IMR-90 (cell line): Measurements from ENCODE around the gene GAL3ST2. TPM values are rescaled to one million over a fixed set of nuclear protein-coding genes. Genes with fewer than 3 reads are reported as not detected.

ENCODE experiments used
- ATAC-seq: fragments of 200-7000 bp; cut with Tn5 transposase; 2 replicates; pipeline ENCODE4 v1.9.1; 2020; ENCODE audit warnings: low read depth, mild to moderate bottlenecking, moderate library complexity
- BruUV-seq: library from RNA; stranded (reverse); fragments of 400-500 nt; replicated peaks from 2 replicates; lab custom pipeline; 2021; lab: Mats Ljungman, UMichigan
- CTCF ChIA-PET: fragments of 300-600 bp; formaldehyde crosslinking; extraction: SDS; loops from one replicate; lab custom pipeline; 2021; ENCODE audit warnings: antibody characterized with exemption; lab: Yijun Ruan, JAX
- POLR2A ChIA-PET: fragments of 300-600 bp; sonication (Branson Sonifier 250); formaldehyde crosslinking; loops from one replicate; lab custom pipeline; 2022; ENCODE audit warnings: antibody characterized with exemption; ENCODE audit not compliant: unreplicated experiment; lab: Charles Lee
- DNase-seq: peaks from one replicate; pipeline ENCODE4 v3.0.0; 2013
- H2AFZ ChIP-seq: replicated peaks from 2 replicates; pipeline ENCODE3; 2013; ENCODE audit warnings: low read length, mild to moderate bottlenecking; ENCODE audit not compliant: poor library complexity
- H2AK5ac ChIP-seq: 2 replicates; pipeline ENCODE4 v1.6.1; 2013; ENCODE audit warnings: low read depth, low read length, inconsistent platforms
- H2AK9ac ChIP-seq: replicated peaks from 2 replicates; pipeline ENCODE3; 2013; ENCODE audit warnings: mild to moderate bottlenecking, low read depth, low read length, moderate library complexity; ENCODE audit not compliant: poor library complexity
- H2BK120ac ChIP-seq: 2 replicates; pipeline ENCODE4 v1.6.1; 2013; ENCODE audit warnings: low read depth, low read length, inconsistent platforms
- H2BK15ac ChIP-seq: 3 replicates; pipeline ENCODE4 v1.6.1; 2013; ENCODE audit warnings: low read depth, low read length, inconsistent platforms
- H2BK20ac ChIP-seq: 2 replicates; pipeline ENCODE4 v1.6.1; 2013; ENCODE audit warnings: low read depth, mild to moderate bottlenecking, inconsistent platforms, low read length, moderate library complexity
- H2BK5ac ChIP-seq: 2 replicates; pipeline ENCODE4 v1.6.1; 2013; ENCODE audit warnings: mild to moderate bottlenecking, low read depth, low read length, inconsistent platforms; ENCODE audit not compliant: poor library complexity, severe bottlenecking
- H3K14ac ChIP-seq: replicated peaks from 2 replicates; pipeline ENCODE4 v1.6.1; 2013; ENCODE audit warnings: low read depth, low read length, inconsistent platforms
- H3K18ac ChIP-seq: 2 replicates; pipeline ENCODE4 v1.6.1; 2013; ENCODE audit warnings: low read depth, low read length, control low read depth
- H3K23ac ChIP-seq: 2 replicates; pipeline ENCODE4 v1.6.1; 2013; ENCODE audit warnings: low read depth, low read length, inconsistent platforms
- H3K27ac ChIP-seq: 2 replicates; pipeline ENCODE4 v1.5.1; 2013; ENCODE audit warnings: mild to moderate bottlenecking, control low read depth, low read length; ENCODE audit not compliant: insufficient read depth
- H3K27me3 ChIP-seq: 2 replicates; pipeline ENCODE4 v1.6.1; 2013; ENCODE audit warnings: low read length; ENCODE audit not compliant: control insufficient read depth, insufficient read depth
- H3K36me3 ChIP-seq: 2 replicates; pipeline ENCODE4 v1.6.1; 2013; ENCODE audit warnings: low read length, mixed read lengths; ENCODE audit not compliant: control insufficient read depth, insufficient read depth
- H3K4ac ChIP-seq: 2 replicates; pipeline ENCODE4 v1.6.1; 2013; ENCODE audit warnings: low read depth, low read length, inconsistent platforms
- H3K4me1 ChIP-seq: 2 replicates; pipeline ENCODE4 v1.6.1; 2013; ENCODE audit warnings: low read length, mixed read lengths; ENCODE audit not compliant: control insufficient read depth, insufficient read depth
- H3K4me2 ChIP-seq: 2 replicates; pipeline ENCODE4 v1.6.1; 2013; ENCODE audit warnings: low read depth, mild to moderate bottlenecking, control low read depth, low read length, moderate library complexity
- H3K4me3 ChIP-seq: 2 replicates; pipeline ENCODE4 v1.5.1; 2013; ENCODE audit warnings: low read depth, mild to moderate bottlenecking, control low read depth, low read length, moderate library complexity; ENCODE audit not compliant: insufficient read depth
- H3K56ac ChIP-seq: 2 replicates; pipeline ENCODE4 v1.6.1; 2013; ENCODE audit warnings: low read length, inconsistent platforms; ENCODE audit not compliant: insufficient read depth; ENCODE audit errors: extremely low read depth
- H3K79me1 ChIP-seq, 2 experiments: 2 replicates each; pipeline ENCODE4 v1.6.1; 2013; ENCODE audit warnings: low read length in 2 of 2, inconsistent platforms in 1 of 2, low read depth in 1 of 2
- H3K9ac ChIP-seq: 2 replicates; pipeline ENCODE4 v1.6.1; 2013; ENCODE audit warnings: low read depth, low read length, control low read depth
- H3K9me1 ChIP-seq: 2 replicates; pipeline ENCODE4 v1.6.1; 2013; ENCODE audit warnings: low read length, inconsistent platforms; ENCODE audit not compliant: insufficient read depth
- H3K9me3 ChIP-seq: 2 replicates; pipeline ENCODE4 v1.6.1; 2013; ENCODE audit warnings: low read length; ENCODE audit not compliant: control insufficient read depth, insufficient read depth
- H4K20me1 ChIP-seq: 2 replicates; pipeline ENCODE4 v1.6.1; 2013; ENCODE audit warnings: low read length, inconsistent platforms; ENCODE audit not compliant: insufficient read depth
- H4K5ac ChIP-seq: 2 replicates; pipeline ENCODE4 v1.6.1; 2013; ENCODE audit warnings: mild to moderate bottlenecking, low read depth, low read length, control low read depth
- H4K8ac ChIP-seq, 2 experiments: 2 replicates each; pipeline ENCODE4 v1.6.1; 2013; ENCODE audit warnings: low read depth in 2 of 2, low read length in 2 of 2, control low read depth in 1 of 2, inconsistent platforms in 1 of 2
- H4K91ac ChIP-seq: 2 replicates; pipeline ENCODE4 v1.6.1; 2013; ENCODE audit warnings: low read depth, low read length, inconsistent platforms; ENCODE audit not compliant: insufficient read depth
- CEBPB ChIP-seq: IDR thresholded peaks from 2 replicates; pipeline ENCODE4 v1.6.1; 2012; ENCODE audit warnings: low read depth, low read length, improper control_type of control experiment
- CHD1 ChIP-seq: IDR thresholded peaks from 2 replicates; pipeline ENCODE4 v1.6.1; 2012; ENCODE audit warnings: low read depth, low read length, improper control_type of control experiment
- ELK1 ChIP-seq: fragments of 150-350 bp; IDR thresholded peaks from 2 replicates; pipeline ENCODE4 v1.6.1; 2016; ENCODE audit warnings: low read depth, mild to moderate bottlenecking, low read length, moderate library complexity, borderline replicate concordance
- FOS ChIP-seq: fragments of 150-350 bp; IDR thresholded peaks from 2 replicates; pipeline ENCODE4 v1.6.1; 2016; ENCODE audit warnings: low read depth, low read length
- MAZ ChIP-seq: IDR thresholded peaks from 2 replicates; pipeline ENCODE4 v1.6.1; 2012; ENCODE audit warnings: low read depth, mild to moderate bottlenecking, low read length, improper control_type of control experiment, moderate library complexity, borderline replicate concordance
- NFE2L2 ChIP-seq: fragments of 150-350 bp; IDR thresholded peaks from 2 replicates; pipeline ENCODE4 v1.6.1; 2016; ENCODE audit warnings: low read depth, mild to moderate bottlenecking, low read length
- POLR2A ChIP-seq: IDR thresholded peaks from 2 replicates; pipeline ENCODE4 v1.6.1; 2012; ENCODE audit warnings: mild to moderate bottlenecking, low read depth, low read length
- RAD21 ChIP-seq: IDR thresholded peaks from 2 replicates; pipeline ENCODE4 v1.6.1; 2012; ENCODE audit warnings: low read length, improper control_type of control experiment
- RCOR1 ChIP-seq: IDR thresholded peaks from 2 replicates; pipeline ENCODE4 v1.6.1; 2012; ENCODE audit warnings: mild to moderate bottlenecking, low read length, improper control_type of control experiment; ENCODE audit not compliant: insufficient replicate concordance
- RFX5 ChIP-seq: IDR thresholded peaks from 2 replicates; pipeline ENCODE4 v1.8.0; 2012; ENCODE audit warnings: low read depth, mild to moderate bottlenecking, low read length, moderate library complexity
- SMC3 ChIP-seq: fragments of 150-350 bp; IDR thresholded peaks from 2 replicates; pipeline ENCODE4 v1.6.1; 2016; ENCODE audit warnings: low read depth, mild to moderate bottlenecking, antibody characterized with exemption, low read length, moderate library complexity
- WGBS, 2 experiments: methylation state at CpG; one replicate each; pipeline versions ENCODE4 v1.1.5 to v1.1.7; 2013; ENCODE audit warnings: missing lambda C conversion rate in 2 of 2; ENCODE audit not compliant: insufficient read length in 1 of 2; ENCODE audit errors: extremely low coverage in 2 of 2; 5-methylcytosine and 5-hydroxymethylcytosine counted together
- dilution Hi-C: fragments of 300-500 bp; cut with HindIII; formaldehyde crosslinking; loops from one replicate; pipeline ENCODE4 v1.14.3; 2018; ENCODE audit warnings: low sequenced_read_pairs; ENCODE audit not compliant: unreplicated experiment
- in situ Hi-C: fragments of 300-500 bp; cut with MboI; formaldehyde crosslinking; loops from 3 replicates; pipeline ENCODE4 v1.14.3; 2019; ENCODE audit warnings: low sequenced_read_pairs, inconsistent platforms, mixed read lengths
- intact Hi-C: fragments of 100-400 bp; cut with micrococcal nuclease; formaldehyde crosslinking; loops from 2 replicates; pipeline ENCODE4 v1.10.0; 2022
- polyA plus RNA-seq, 3 experiments: library from polyadenylated mRNA; depleted of rRNA; stranded (reverse); fragments of >200 nt; gene quantifications; 2 replicates each; pipeline ENCODE4 v1.2.3, GENCODE V29; 2012; ENCODE audit warnings: low replicate concordance in 1 of 3
- total RNA-seq: library from RNA; depleted of rRNA; stranded (reverse); fragments of >200 nt; gene quantifications from 2 replicates; pipeline ENCODE4 v1.2.3, GENCODE V29; 2012
- TF ChIP-seq, protein P1 (sequence below): fragments of 150-350 bp; IDR thresholded peaks from 2 replicates; pipeline ENCODE4 v1.6.1; 2017; ENCODE audit warnings: mild to moderate bottlenecking, antibody characterized with exemption, low read length, low read depth

The GAL3ST2 gene
- total and polyA plus RNA-seq, 2 of the 4 experiments (the other 2 are of a cell fraction): 0.07 TPM; not detected in 1

GRCh38 chr2:241814643-241815476, 38.2 kb downstream of the GAL3ST2 start:
- H3K4me1 ChIP-seq: no peaks in the 10 kb centered on the region
- H2BK5ac ChIP-seq: no peak overlapping the region
- H2AFZ ChIP-seq: no peak overlapping the region
- H3K27ac ChIP-seq: no peak overlapping the region
- ChIA-PET POLR2A (no interaction called here), CTCF (no interaction called here)
- no peak overlapping the region for H3K4me3 ChIP-seq
- no peak overlapping the region for H3K14ac ChIP-seq
- H2BK15ac ChIP-seq: no peak overlapping the region
- no peak overlapping the region for H2BK20ac ChIP-seq
- H2AK9ac ChIP-seq: no peak overlapping the region
- no peak overlapping the region for H3K4me2 ChIP-seq
- H3K9me3 ChIP-seq: no peaks in the 10 kb centered on the region
- no peaks in the 10 kb centered on the region for H3K9me1 ChIP-seq
- dilution Hi-C loops (no loop called here), in situ Hi-C loops (no loop called here), intact Hi-C loops (no loop called here)
- H3K18ac ChIP-seq: no peak overlapping the region
- no TSS peak for BruUV-seq
- no peak overlapping the region for H2BK120ac ChIP-seq
- H4K5ac ChIP-seq: no peak overlapping the region
- TF ChIP-seq FOS (no peak), SMC3 (no peak), MAZ (no peak), RFX5 (no peak), RAD21 (no peak), CEBPB (no peak), POLR2A (no peak), CHD1 (no peak), RCOR1 (no peak), ELK1 (no peak), NFE2L2 (no peak)
- TF ChIP-seq, protein P1, sequence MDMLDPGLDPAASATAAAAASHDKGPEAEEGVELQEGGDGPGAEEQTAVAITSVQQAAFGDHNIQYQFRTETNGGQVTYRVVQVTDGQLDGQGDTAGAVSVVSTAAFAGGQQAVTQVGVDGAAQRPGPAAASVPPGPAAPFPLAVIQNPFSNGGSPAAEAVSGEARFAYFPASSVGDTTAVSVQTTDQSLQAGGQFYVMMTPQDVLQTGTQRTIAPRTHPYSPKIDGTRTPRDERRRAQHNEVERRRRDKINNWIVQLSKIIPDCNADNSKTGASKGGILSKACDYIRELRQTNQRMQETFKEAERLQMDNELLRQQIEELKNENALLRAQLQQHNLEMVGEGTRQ: no peak
- no peak overlapping the region for H3K4ac ChIP-seq
- no peak overlapping the region for H3K23ac ChIP-seq
- H3K9ac ChIP-seq: no peak overlapping the region
- peaks cover 11% of the 10 kb centered on the region; the same call in 1 of the 2 replicates for H3K27me3 ChIP-seq
- no peak overlapping the region for H4K91ac ChIP-seq
- H4K8ac ChIP-seq: no peak overlapping the region
- H3K56ac ChIP-seq: no peak overlapping the region
- no peak for ATAC-seq
- no peaks in the 10 kb centered on the region for H3K36me3 ChIP-seq
- H4K20me1 ChIP-seq: no peaks in the 10 kb centered on the region; the same call in 1 of the 2 replicates
- H3K79me1 ChIP-seq: no peaks in the 10 kb centered on the region
- WGBS, 2 experiments: 81% methylated on average over 25 of the region's 52 CpGs; no CpG with 5 or more reads in 1 of the 2 experiments
- no peak overlapping the region for H2AK5ac ChIP-seq
- DNase-seq: no peak
